AG04450 (cell line): Measurements from ENCODE around the gene SSR2. TPM values are rescaled to one million over a fixed set of nuclear protein-coding genes. Genes with fewer than 3 reads are reported as not detected.

Experiments
- CTCF ChIA-PET: fragments of 300-600, 350-600 bp; formaldehyde crosslinking; extraction: SDS; loops from one replicate; lab custom pipeline; 2022; ENCODE audit warnings: antibody characterized with exemption, inconsistent platforms; lab: Charles Lee
- POLR2A ChIA-PET: fragments of 350-600 bp; formaldehyde crosslinking; extraction: SDS; loops from one replicate; lab custom pipeline; 2021; ENCODE audit warnings: antibody characterized with exemption, inconsistent platforms; lab: Yijun Ruan, JAX
- DNase-seq: peaks from one replicate; pipeline ENCODE4 v3.0.0-alpha.2; 2011; ENCODE audit warnings: low read depth, low spot score
- H3K27ac ChIP-seq: one replicate; pipeline ENCODE4 v1.5.1; 2012; ENCODE audit warnings: low read depth, low read length, control low read depth
- H3K27me3 ChIP-seq: one replicate; pipeline ENCODE4 v1.6.0; 2012; ENCODE audit warnings: low read length; ENCODE audit not compliant: control insufficient read depth, insufficient read depth
- H3K4me3 ChIP-seq: 2 replicates; pipeline ENCODE4 v1.5.1; 2011; ENCODE audit warnings: mild to moderate bottlenecking, low read depth, low read length, control low read depth
- H3K9me3 ChIP-seq: 2 replicates; pipeline ENCODE4 v1.5.1; 2012; ENCODE audit warnings: low read length; ENCODE audit not compliant: control insufficient read depth, insufficient read depth
- CTCF ChIP-seq: IDR thresholded peaks from 2 replicates; pipeline ENCODE4 v1.5.1; 2011; ENCODE audit warnings: low read depth, low read length, control low read depth, inconsistent platforms
- polyA plus RNA-seq: library from polyadenylated mRNA; depleted of rRNA; stranded (reverse); fragments of >200 nt; gene quantifications from 2 replicates; pipeline ENCODE4 v1.2.3, GENCODE V29; 2011

SSR2 gene
- polyA plus RNA-seq, 1 experiment = 867 TPM

- Histone ChIP-seq H3K9me3 (no peaks in the 10 kb centered on the region), H3K27me3 (no peaks in the 10 kb centered on the region), H3K4me3 (no peak overlapping the region), H3K27ac (no peak overlapping the region)
- ChIA-PET CTCF (interaction anchor here (0.5 kb wide), 1 partner anchor 8 kb away, joined by 3 read pairs; no protein-coding TSS in a partner anchor), POLR2A (no interaction called here)
- no peak for DNase-seq
- TF ChIP-seq CTCF = no peak
These were observed 5.8 kb upstream of the SSR2 start for GRCh38 chr1:156026588-156026987.

GRCh38 chr1:156025876-156026275 lies 5.1 kb upstream of the SSR2 start:
- DNase-seq = no peak
- Histone ChIP-seq H3K27ac (no peak overlapping the region), H3K27me3 (no peaks in the 10 kb centered on the region), H3K4me3 (no peak overlapping the region), H3K9me3 (no peaks in the 10 kb centered on the region)
- ChIA-PET POLR2A (interaction anchor here (0.6 to 0.7 kb wide), 2 partner anchors 57 to 266 kb away, joined by 3 to 5 read pairs; no protein-coding TSS in a partner anchor), CTCF (interaction anchor here (0.5 to 2.0 kb wide), 12 partner anchors 9 to 344 kb away, joined by 3 to 9 read pairs (median 3); no protein-coding TSS in a partner anchor)
- TF ChIP-seq CTCF = peak; percentile 71

- no peaks in the 10 kb centered on the region for H3K27me3 ChIP-seq
- no peaks in the 10 kb centered on the region for H3K9me3 ChIP-seq
- no peak for TF ChIP-seq CTCF
- ChIA-PET CTCF (interaction anchor here (2.0 kb wide), 1 partner anchor 42 kb away, joined by 9 read pairs; no protein-coding TSS in a partner anchor), POLR2A (no interaction called here)
- H3K27ac ChIP-seq = no peak overlapping the region
- no peak overlapping the region for H3K4me3 ChIP-seq
- DNase-seq = no peak
These were observed 4.0 kb upstream of the SSR2 start for GRCh38 chr1:156024801-156025200.

- Histone ChIP-seq H3K27ac (no peak overlapping the region), H3K4me3 (no peak overlapping the region), H3K27me3 (no peaks in the 10 kb centered on the region), H3K9me3 (no peaks in the 10 kb centered on the region)
- TF ChIP-seq CTCF = no peak
- DNase-seq = no peak
- ChIA-PET POLR2A (no interaction called here), CTCF (no interaction called here)
These were observed 1.2 kb upstream of the SSR2 start for GRCh38 chr1:156021954-156022353.

- TF ChIP-seq CTCF = no peak
- no peak for DNase-seq
- Histone ChIP-seq H3K4me3 (peak overlapping the region; percentile 91), H3K9me3 (no peaks in the 10 kb centered on the region), H3K27me3 (no peaks in the 10 kb centered on the region), H3K27ac (no peak overlapping the region)
- CTCF ChIA-PET = interaction anchor here (1.5 to 2.0 kb wide), 2 partner anchors 10 to 46 kb away, joined by 5 to 8 read pairs; no protein-coding TSS in a partner anchor
- POLR2A ChIA-PET = no interaction called here
These were observed 310 bp upstream of the SSR2 start for GRCh38 chr1:156021093-156021428.
